ENCODE data around the gene PRSS22. TPM values are rescaled to one million over a fixed set of nuclear protein-coding genes. Genes with fewer than 3 reads are reported as not detected.

PRSS22 gene
- total RNA-seq, 1 donor from 2014 or later, result not detected

- DNase-seq, result no peak
Measured at GRCh38 chr16:2879854-2880508, 22.0 kb upstream of the PRSS22 start.

- peak; percentile 86 for DNase-seq
Measured at GRCh38 chr16:2874912-2875362, 17.0 kb upstream of the PRSS22 start.

- DNase-seq, result no peak
Measured at GRCh38 chr16:2874032-2874911, 16.3 kb upstream of the PRSS22 start.

- DNase-seq, result no peak
Measured at GRCh38 chr16:2871926-2872325, 14.0 kb upstream of the PRSS22 start.

DNA sequence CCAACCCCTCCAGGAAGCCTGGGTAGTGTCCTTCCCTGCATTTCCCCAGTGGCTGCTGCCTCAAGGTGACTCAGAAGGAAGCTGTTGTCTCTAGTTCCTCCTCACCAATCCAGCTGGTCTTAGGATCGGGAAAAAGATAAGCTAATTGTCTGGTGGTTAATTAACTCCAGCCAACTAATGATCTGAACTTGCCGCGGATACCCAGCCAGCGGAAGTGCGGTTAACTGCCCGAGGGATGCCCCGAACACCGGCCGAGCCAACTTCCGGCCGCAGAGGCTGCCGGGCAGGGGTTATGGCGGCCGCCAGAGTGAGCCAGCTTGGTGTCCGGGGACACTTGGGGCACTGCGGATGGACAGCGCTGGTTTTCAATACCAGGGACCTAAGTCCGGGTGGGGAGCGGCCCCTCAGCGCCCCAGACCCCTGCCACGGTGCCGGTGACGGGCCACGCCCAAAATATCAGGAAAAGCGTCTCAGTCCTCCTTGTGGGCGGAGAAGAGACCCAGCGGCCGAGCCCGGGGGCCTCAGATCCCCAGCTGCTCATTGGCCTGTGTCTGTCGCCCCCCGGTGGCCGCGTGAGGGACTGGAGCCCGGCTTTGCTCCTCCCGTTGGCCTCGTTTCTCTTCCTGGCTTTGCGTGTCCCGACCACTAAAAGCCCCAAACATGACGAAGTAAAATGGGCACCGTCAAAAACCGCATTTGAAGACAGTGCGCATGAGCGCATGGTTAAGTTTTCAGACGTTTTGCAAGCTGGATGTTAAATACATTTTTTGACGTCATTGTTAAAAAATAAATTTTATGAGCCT is 10.2 kb upstream of the PRSS22 start:
- DNase-seq, result peak; percentile 96

- DNase-seq, result no peak
Measured at GRCh38 chr16:2867661-2867986, 9.7 kb upstream of the PRSS22 start.

GRCh38 chr16:2866431-2866830 is 8.5 kb upstream of the PRSS22 start:
- DNase-seq, result no peak

GRCh38 chr16:2865651-2866050 is 7.7 kb upstream of the PRSS22 start:
- DNase-seq, result no peak

GRCh38 chr16:2860826-2861567 is 3.0 kb upstream of the PRSS22 start:
- DNase-seq, result peak; percentile 35

DNA sequence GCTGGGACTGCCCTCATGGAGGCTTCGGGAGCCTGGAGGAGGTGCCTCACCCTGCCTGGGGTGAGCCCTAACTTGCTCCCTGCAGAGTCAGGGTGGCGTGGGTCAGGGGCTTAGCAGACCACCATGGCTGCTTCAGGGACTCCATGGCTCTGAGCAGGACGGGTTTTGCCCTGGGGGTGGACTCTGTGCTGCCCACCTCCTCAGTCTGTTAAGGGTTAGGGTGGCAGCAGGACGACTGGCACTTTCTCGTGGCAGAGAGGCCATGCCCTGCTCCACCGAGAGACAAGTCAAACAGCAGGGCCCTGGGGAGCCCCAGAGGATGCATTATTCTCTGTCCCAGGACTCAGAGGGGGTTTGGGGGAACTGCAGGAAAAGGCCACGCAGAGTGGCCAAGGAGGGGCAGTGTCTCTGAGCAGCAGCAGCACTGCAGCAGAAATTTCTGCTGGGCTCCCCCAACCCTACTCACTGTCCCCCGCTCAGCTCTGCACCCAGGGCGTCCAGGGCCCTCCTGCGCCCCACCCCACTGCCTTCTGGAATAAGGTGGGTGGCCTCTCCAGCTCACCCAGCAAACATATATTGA is 1.8 kb upstream of the PRSS22 start:
- no peak for DNase-seq

DNA sequence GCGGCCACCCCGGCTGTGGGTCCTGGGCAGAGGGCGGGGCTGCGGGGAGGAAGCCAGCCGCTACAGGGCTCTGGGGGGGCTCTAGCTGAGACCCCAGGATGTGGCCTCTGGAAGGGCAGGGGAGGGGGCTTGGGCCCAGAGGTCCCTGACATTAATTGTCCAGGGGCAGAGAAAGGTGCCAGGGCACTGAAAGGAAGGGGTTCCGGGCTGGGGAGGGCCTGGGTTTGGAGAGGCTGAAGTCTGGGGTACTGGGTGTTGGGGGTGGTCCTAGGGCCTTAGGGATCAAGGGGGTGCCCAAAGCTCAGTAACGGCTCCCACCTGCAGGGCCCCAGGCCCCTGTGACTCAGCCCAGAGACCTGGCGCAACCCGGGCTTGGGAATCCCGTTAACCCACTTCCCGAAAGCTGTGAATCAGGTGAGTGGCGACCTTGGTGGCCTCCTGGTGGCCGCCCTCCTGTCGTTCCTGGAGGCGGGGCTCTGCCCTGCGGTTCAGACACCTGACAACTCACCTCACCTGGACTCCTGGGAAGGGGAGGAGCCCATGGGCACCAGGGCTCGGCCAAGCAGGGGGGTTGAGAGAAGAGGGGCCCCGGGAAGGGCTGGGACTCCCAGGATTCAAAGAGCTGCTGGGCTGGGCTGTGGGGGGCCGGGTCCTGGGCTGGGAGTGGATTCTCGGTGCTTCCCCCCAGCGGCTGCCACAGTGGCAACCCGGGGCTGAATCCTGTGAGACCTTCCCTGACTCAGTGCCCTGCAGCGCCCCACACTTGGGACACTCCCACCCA is 465 bp upstream of the PRSS22 start:
- DNase-seq, result no peak

- no peak for DNase-seq
Measured at GRCh38 chr16:2856686-2857450, 1.1 kb downstream of the PRSS22 start.

GRCh38 chr16:2856061-2856670 is 1.8 kb downstream of the PRSS22 start:
- DNase-seq, result no peak

GRCh38 chr16:2855536-2855935 is 2.4 kb downstream of the PRSS22 start:
- DNase-seq, result no peak

DNA sequence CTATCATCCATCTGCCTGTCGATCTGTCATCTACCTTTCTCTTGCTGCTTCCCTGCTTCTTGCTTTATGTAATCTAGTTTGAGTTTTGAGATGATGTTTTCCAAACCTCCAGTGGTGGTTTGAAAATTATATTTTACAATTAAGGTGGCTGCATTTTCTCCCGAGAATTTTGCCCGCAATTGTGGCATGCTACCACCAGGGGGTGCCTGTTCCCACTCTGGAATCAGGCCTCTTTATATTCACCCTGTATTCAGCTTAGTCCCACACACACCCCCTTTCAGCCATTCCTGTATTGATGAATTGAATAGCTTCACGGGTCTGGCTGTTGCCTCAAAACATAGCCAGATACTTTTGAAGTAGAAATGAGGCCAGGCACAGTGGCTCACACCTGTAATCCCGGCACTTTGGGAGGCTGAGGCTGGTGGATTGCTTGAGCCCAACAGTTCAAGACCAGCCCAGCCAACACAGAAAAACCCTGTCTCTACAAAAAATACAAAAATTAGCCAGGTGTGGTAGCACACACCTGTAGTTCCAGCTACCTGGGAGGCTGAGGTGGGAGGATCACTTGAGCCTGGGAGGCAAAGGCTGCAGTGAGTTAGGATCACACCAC is 3.2 kb downstream of the PRSS22 start:
- DNase-seq, result no peak

- no peak for DNase-seq
Measured at GRCh38 chr16:2853531-2854073, 4.4 kb downstream of the PRSS22 start.

GRCh38 chr16:2852731-2853507 is 5.1 kb downstream of the PRSS22 start:
- no peak for DNase-seq

DNA sequence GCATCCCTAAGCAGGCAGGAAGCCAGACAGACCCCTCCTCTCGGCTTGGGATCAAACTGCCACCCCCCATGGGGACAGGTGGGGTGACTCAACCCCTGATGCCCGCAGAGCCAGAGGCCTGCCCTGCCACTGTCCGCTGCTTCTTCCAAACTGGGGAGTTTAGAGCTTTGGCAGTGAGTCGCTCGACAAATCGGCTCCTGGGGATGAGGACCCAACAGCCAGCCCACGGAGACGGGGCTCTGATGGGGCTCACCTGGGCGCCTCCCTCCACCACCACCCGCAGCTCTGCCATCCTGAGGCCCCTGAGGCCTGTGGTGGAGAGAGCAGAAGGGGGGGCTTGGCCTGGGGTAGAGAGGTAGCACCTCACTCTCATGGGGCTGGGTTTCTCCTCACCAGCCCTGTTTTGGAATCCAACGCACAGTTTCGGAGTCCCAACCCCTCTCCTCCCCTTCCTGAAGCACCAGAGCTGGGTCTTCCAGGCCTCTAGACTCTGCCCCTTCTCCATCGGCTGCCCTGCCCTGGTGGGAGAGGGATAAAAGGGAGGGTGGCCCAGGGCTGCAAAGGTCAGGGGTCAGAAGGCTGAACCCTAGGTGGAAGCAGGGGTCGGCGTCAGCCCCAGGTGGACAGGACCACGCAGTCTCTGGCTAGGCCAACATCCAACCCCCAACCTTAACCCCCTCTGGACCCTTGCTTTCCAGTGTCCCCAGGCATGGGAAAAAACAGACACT is 5.8 kb downstream of the PRSS22 start:
- DNase-seq, result no peak

Measured in dermis blood vessel endothelial cell (primary cell).